ENCODE results near the gene CCM2L. TPM values are rescaled to one million over a fixed set of nuclear protein-coding genes. Genes with fewer than 3 reads are reported as not detected.

Gene CCM2L
- total RNA-seq, 1 experiment from 2014 or later = 0.04 TPM

Other genes starting within 250 kb of the CCM2L start
- 0.14 TPM in 1 of 2 replicates, not detected in the other for gene MYLK2, start 191.1 kb upstream of the CCM2L start, total RNA-seq (2014; rRNA removed; shearing (Covaris generic))
- 0.08 TPM in 1 of 2 replicates, not detected in the other for gene FOXS1, start 164.8 kb upstream of the CCM2L start, total RNA-seq (2014; rRNA removed; shearing (Covaris generic))
- gene DUSP15, start 139.9 kb upstream of the CCM2L start, total RNA-seq (2014; rRNA removed; shearing (Covaris generic)) = 7.5 and 9.2 TPM in 2 replicates
- gene TTLL9, start 139.8 kb upstream of the CCM2L start, total RNA-seq (2014; rRNA removed; shearing (Covaris generic)) = 0.27 TPM in 1 of 2 replicates, not detected in the other
- 4.4 and 6.2 TPM in 2 replicates for gene PDRG1, start 58.4 kb upstream of the CCM2L start, total RNA-seq (2014; rRNA removed; shearing (Covaris generic))
- not detected in 2 replicates for gene XKR7, start 42.3 kb upstream of the CCM2L start, total RNA-seq (2014; rRNA removed; shearing (Covaris generic))
- gene HCK, start 41.8 kb downstream of the CCM2L start, total RNA-seq (2014; rRNA removed; shearing (Covaris generic)) = not detected in 2 replicates
- 30.5 and 39.7 TPM in 2 replicates for gene TM9SF4, start 99.3 kb downstream of the CCM2L start, total RNA-seq (2014; rRNA removed; shearing (Covaris generic))
- gene PLAGL2, start 197.3 kb downstream of the CCM2L start, total RNA-seq (2014; rRNA removed; shearing (Covaris generic)) = 2.9 and 3.7 TPM in 2 replicates
- 51.5 and 51.6 TPM in 2 replicates for gene POFUT1, start 197.4 kb downstream of the CCM2L start, total RNA-seq (2014; rRNA removed; shearing (Covaris generic))